HCT116 (cell line): Measurements from ENCODE around the gene USP17L19.
"Not testable (repeated sequence)": the region's sequence is repeated elsewhere in the genome, so short reads cannot be mapped to it uniquely, and the experiment has no call there.

Experiments used
- ATF3 ChIP-seq: IDR thresholded peaks from 2 replicates; pipeline ENCODE4 v1.6.1; 2012
- CEBPB ChIP-seq: IDR thresholded peaks from 2 replicates; pipeline ENCODE4 v1.6.1; 2012; ENCODE audit warnings: low read depth
- EZH2 ChIP-seq: fragments of 200-600 bp; sonication (generic); IDR thresholded peaks from 2 replicates; pipeline ENCODE4 v1.6.1; 2017; ENCODE audit warnings: antibody characterized with exemption, mixed run types
- EZH2phosphoT487 ChIP-seq: fragments of 200-600 bp; IDR thresholded peaks from 2 replicates; pipeline ENCODE4 v1.6.1; 2018; ENCODE audit warnings: antibody characterized with exemption, borderline replicate concordance
- MAX ChIP-seq: IDR thresholded peaks from 2 replicates; pipeline ENCODE4 v1.6.1; 2012
- POLR2A ChIP-seq: IDR thresholded peaks from 2 replicates; pipeline ENCODE4 v1.7.0; 2011; ENCODE audit warnings: borderline replicate concordance; ENCODE audit not compliant: insufficient read depth, insufficient read length; ENCODE audit errors: extremely low read depth
- POLR2AphosphoS5 ChIP-seq: IDR thresholded peaks from 2 replicates; pipeline ENCODE4 v1.6.1; 2011; ENCODE audit warnings: mild to moderate bottlenecking, low read depth, low read length, moderate library complexity
- RAD21 ChIP-seq: IDR thresholded peaks from 2 replicates; pipeline ENCODE4 v1.6.1; 2012; ENCODE audit warnings: low read depth, mild to moderate bottlenecking
- SIN3A ChIP-seq: IDR thresholded peaks from 2 replicates; pipeline ENCODE4 v1.6.1; 2012; ENCODE audit warnings: low read depth
- SP1 ChIP-seq: IDR thresholded peaks from 2 replicates; pipeline ENCODE4 v1.6.1; 2012; ENCODE audit warnings: low read depth
- SRF ChIP-seq: IDR thresholded peaks from 2 replicates; pipeline ENCODE4 v1.6.1; 2012; ENCODE audit warnings: low read depth
- ZFX ChIP-seq: fragments of 450-650 bp; IDR thresholded peaks from 2 replicates; pipeline ENCODE4 v1.6.1; 2017
- TF ChIP-seq, protein P1 (sequence below): IDR thresholded peaks from 2 replicates; pipeline ENCODE4 v1.6.1; 2012; ENCODE audit warnings: low read depth
- TF ChIP-seq, protein P2 (sequence below), 3 experiments: fragments of 200-600 bp in 1 of 3; sonication (generic) in 1 of 3; IDR thresholded peaks in 2 of 3; conservative IDR thresholded peaks in 1 of 3; 2 replicates each; pipeline ENCODE4 v1.5.1; 2012 to 2017; ENCODE audit warnings: low read depth in 2 of 3, low read length in 2 of 3, antibody characterized with exemption in 1 of 3, borderline replicate concordance in 1 of 3, control low read depth in 1 of 3, mild to moderate bottlenecking in 1 of 3, mixed read lengths in 1 of 3, mixed run types in 1 of 3, moderate library complexity in 1 of 3; ENCODE audit not compliant: insufficient read depth in 1 of 3

DNA sequence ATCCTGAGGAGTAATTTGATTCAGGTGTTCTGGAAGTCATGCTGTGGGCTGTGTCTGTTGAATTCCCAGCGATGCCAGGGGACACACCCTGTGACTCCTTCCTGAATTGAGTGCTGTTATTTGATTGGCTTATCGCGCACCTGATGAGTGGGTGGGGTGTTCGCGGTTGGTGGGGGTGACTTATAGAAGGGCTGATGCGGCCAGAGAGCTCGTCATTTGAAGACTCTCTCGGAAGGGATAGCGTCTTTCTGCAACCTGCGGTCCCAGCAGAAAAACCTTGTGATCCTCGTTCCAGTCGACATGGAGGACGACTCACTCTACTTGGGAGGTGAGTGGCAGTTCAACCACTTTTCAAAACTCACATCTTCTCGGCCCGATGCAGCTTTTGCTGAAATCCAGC lies 14.1 kb downstream of the USP17L19 start, which contains the start of gene USP17L22:
- TF ChIP-seq ZFX, RAD21, POLR2A, POLR2AphosphoS5, EZH2phosphoT487, CEBPB, MAX, SP1, SRF, EZH2, SIN3A, ATF3: not testable (repeated sequence)
- TF ChIP-seq, protein P1, sequence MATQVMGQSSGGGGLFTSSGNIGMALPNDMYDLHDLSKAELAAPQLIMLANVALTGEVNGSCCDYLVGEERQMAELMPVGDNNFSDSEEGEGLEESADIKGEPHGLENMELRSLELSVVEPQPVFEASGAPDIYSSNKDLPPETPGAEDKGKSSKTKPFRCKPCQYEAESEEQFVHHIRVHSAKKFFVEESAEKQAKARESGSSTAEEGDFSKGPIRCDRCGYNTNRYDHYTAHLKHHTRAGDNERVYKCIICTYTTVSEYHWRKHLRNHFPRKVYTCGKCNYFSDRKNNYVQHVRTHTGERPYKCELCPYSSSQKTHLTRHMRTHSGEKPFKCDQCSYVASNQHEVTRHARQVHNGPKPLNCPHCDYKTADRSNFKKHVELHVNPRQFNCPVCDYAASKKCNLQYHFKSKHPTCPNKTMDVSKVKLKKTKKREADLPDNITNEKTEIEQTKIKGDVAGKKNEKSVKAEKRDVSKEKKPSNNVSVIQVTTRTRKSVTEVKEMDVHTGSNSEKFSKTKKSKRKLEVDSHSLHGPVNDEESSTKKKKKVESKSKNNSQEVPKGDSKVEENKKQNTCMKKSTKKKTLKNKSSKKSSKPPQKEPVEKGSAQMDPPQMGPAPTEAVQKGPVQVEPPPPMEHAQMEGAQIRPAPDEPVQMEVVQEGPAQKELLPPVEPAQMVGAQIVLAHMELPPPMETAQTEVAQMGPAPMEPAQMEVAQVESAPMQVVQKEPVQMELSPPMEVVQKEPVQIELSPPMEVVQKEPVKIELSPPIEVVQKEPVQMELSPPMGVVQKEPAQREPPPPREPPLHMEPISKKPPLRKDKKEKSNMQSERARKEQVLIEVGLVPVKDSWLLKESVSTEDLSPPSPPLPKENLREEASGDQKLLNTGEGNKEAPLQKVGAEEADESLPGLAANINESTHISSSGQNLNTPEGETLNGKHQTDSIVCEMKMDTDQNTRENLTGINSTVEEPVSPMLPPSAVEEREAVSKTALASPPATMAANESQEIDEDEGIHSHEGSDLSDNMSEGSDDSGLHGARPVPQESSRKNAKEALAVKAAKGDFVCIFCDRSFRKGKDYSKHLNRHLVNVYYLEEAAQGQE, result not testable (repeated sequence)
- TF ChIP-seq, protein P2, sequence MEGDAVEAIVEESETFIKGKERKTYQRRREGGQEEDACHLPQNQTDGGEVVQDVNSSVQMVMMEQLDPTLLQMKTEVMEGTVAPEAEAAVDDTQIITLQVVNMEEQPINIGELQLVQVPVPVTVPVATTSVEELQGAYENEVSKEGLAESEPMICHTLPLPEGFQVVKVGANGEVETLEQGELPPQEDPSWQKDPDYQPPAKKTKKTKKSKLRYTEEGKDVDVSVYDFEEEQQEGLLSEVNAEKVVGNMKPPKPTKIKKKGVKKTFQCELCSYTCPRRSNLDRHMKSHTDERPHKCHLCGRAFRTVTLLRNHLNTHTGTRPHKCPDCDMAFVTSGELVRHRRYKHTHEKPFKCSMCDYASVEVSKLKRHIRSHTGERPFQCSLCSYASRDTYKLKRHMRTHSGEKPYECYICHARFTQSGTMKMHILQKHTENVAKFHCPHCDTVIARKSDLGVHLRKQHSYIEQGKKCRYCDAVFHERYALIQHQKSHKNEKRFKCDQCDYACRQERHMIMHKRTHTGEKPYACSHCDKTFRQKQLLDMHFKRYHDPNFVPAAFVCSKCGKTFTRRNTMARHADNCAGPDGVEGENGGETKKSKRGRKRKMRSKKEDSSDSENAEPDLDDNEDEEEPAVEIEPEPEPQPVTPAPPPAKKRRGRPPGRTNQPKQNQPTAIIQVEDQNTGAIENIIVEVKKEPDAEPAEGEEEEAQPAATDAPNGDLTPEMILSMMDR (IDR thresholded peaks at IDR 0.05 in 2 of 3, conservative IDR thresholded peaks at IDR 0.05 in 1 of 3; ENCODE audit: borderline replicate concordance in 1 of 3, insufficient read depth in 1 of 3, low read depth in 2 of 3, low read length in 2 of 3), result not testable (repeated sequence)
